Suppressor macrophage treated with lipopolysaccharide for 4 hours (primary cell): ENCODE results near the gene C17orf107.
A peak's percentile ranks its signal among the peaks of the same experiment; 100 is the strongest.

Experiments used
- DNase-seq: peaks from one replicate; pipeline ENCODE4 v3.0.0-alpha.2; 2020

C17orf107 gene

DNA sequence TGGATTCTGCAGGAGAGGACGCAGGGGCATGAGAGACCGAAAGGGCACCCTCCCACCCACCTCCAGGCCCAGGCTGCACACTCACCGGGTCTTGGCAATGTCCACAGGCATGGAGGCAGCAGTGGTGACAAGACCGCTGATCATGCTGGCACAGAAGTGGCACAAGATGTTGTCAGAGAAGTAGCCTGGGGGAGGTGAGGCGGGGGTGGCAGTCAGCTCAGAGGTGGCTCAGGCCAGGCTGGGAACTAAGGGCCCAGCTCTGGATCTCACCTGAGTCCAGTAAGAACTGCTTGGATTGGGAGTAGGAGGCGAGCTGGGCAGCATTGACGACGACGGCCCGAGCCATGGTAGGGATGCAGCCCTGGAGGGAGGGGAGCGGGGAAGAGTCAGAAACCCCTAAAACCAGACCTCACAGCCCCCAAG, 38.7 kb downstream of the C17orf107 start:
- DNase-seq: no peak

- no peak for DNase-seq
Observed at GRCh38 chr17:4938688-4939545, 39.6 kb downstream of the C17orf107 start.

DNA sequence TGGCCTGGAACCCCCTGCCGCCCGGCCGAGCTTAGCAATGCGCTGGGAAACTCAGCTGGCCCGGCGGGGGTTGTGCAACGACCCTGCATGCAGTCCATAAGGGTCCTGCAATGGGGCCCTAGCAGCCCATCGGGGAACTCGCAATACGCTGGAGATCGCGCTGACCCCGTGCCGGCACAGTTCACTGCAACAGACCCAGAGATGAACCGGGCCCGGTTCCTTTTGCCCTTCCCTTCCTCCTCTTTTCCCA, 40.1 kb downstream of the C17orf107 start:
- DNase-seq: no peak

GRCh38 chr17:4939796-4940554, 40.6 kb downstream of the C17orf107 start, which contains the start of the genes RNF167 and SLC25A11:
Gene RNF167 (plus strand): TSS chr17:4940268. CDS start chr17:4940910, 642 bp downstream.
Gene SLC25A11 (minus strand): TSS chr17:4940046. CDS start chr17:4939910, 136 bp downstream.
- DNase-seq: peak; percentile 99

DNA sequence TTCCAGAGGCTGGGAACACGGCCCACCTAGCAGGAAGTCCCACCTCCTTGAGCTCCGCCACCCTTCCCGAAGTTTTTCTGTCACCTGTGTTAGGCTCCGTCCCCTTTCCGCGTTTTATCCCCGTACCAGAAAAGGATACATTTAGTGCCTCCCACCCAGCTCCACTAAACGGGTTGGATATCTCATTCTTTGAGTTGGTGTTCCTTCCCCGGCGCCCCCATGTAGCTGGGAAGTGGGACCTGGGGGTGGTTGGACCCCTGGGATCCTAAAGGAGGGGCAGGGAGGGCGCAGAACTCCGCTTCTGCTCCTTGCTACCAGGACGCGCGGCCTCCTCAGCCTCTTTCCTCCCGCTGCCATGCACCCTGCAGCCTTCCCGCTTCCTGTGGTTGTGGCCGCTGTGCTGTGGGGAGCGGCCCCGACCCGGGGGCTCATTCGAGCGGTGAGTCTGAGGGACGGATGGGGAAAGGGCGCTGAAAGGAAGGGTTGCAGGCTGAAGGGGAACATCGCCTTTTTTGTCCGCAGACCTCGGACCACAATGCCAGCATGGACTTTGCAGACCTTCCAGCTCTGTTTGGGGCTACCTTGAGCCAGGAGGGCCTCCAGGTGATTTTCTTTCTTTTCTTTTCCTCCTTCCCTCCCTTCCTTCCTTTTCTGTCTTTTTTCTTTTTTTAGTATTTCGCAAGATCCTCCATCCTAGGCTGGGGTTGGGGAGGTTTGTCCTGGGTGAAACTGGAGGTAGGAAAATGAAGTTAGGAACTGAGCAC, 41.4 kb downstream of the C17orf107 start:
- no peak for DNase-seq

- no peak for DNase-seq
Observed at GRCh38 chr17:4941319-4941610, 41.9 kb downstream of the C17orf107 start.

DNA sequence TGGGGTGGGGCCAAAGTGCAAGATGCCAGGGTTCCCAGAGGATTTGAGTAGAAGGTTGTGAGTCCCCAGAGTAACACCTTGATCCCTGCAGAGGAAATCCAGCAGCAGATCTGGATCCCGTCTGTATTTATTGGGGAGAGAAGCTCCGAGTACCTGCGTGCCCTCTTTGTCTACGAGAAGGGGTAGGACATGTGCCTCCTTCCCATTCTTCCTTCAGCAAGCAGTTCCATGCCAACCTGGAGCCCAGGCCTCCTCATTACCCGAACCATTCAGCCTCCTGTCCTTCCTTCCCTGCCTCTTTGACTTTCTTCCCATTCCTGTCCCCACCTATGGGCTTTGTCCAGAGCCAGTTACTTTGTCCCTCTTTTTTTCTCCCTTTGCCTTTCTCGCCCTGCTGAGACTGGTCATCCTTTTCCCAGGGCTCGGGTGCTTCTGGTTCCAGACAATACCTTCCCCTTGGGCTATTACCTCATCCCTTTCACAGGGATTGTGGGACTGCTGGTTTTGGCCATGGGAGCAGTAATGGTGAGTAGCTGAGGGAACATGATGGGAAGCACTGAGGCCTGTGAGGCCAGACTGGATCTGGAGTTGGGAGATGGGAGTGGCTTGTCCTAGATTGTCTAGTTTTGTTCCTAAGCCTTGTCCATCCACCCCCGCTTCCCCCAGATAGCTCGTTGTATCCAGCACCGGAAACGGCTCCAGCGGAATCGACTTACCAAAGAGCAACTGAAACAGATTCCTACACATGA, 43.6 kb downstream of the C17orf107 start:
- DNase-seq: no peak

- DNase-seq: no peak
Observed at GRCh38 chr17:4944163-4944553, 44.8 kb downstream of the C17orf107 start.

DNA sequence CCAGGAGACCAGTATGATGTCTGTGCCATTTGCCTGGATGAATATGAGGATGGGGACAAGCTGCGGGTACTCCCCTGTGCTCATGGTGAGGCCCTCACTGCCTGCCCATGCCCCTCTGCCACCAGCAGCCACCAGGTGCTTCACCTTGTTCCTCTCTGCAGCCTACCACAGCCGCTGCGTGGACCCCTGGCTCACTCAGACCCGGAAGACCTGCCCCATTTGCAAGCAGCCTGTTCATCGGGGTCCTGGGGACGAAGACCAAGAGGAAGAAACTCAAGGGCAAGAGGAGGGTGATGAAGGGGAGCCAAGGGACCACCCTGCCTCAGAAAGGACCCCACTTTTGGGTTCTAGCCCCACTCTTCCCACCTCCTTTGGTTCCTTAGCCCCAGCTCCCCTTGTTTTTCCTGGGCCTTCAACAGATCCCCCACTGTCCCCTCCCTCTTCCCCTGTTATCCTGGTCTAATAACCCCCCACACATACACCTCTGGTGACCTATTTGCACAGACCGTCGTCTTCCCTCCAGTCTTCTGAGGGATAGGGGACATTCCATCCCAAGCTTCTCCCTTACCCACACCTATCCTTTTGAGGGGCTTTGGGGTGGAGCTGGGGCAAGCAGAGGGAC, 45.3 kb downstream of the C17orf107 start:
- DNase-seq: no peak

DNA sequence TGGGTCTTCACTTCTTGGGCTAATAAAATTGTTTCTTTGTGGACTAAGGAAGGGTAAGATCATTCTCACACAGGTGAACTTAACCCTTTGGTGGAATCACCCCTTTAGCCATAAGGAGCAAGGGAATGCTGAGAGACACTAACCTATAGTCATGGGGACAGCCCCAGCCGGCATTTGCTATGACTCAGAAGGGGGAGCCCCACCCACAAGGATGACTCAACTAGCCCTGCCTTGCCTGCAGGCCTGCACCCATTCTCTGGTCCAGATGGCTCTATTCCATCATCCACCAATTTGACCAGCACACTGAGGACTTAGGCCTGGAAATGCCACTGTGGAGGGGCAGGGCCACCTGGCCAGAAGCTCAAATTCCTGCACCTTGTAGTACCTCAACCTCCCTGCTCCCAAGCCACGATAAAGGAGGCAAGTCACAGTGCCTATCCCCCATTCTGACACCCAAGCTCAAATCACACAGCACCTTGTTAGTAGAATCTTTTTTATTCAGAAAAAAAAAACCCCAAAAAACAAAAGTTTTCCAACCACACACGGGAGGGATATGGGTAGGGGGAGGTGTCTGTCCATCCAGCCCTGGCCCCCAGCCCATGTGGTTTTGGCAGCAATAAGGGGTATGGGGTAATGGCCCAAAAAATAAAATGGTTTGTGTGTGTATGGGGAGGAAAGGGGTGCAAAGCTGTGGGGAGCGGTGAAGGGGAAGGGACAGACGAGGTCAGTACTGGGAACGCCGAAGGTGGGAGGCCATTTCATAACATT, 46.0 kb downstream of the C17orf107 start:
- DNase-seq: peak; percentile 94

DNA sequence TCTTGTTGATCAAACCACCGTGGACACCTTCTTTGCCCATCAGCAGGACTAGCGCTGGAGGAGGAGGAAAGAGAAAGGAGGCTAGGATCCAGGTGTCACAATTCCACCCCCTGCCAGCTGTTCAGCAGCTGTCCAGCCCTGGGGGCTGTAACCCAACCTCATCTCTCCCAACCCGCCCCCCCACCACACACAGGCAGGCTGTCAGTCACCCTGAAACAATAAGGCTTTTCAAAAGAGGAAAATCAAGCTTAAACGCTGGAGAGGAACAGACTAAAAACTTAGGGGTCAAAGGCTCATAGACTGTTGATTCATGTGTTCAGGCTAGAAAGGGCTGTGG, 46.6 kb downstream of the C17orf107 start:
- DNase-seq: no peak

GRCh38 chr17:4946312-4946976, 47.1 kb downstream of the C17orf107 start:
- peak; percentile 73 for DNase-seq

DNA sequence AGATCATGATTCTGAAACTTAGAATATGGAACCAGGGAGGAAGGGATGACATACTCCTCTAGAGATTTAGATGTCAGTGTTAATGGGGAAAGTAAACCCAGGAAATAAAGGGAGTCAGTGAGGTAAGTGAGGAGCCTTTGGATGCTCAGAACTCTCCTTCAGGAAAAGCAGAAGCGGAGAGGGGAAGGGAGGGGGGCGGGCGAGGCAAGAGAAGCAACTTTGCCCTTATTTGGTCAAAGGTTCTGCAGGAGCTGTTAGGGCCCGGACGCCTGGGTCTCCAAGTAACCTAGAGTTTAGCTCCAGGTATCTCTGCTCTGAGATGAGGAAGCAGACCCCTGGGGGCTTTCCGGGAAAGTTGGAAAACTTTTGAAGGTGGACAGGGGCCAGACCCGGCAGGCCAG, 47.7 kb downstream of the C17orf107 start:
- DNase-seq: peak; percentile 50

DNA sequence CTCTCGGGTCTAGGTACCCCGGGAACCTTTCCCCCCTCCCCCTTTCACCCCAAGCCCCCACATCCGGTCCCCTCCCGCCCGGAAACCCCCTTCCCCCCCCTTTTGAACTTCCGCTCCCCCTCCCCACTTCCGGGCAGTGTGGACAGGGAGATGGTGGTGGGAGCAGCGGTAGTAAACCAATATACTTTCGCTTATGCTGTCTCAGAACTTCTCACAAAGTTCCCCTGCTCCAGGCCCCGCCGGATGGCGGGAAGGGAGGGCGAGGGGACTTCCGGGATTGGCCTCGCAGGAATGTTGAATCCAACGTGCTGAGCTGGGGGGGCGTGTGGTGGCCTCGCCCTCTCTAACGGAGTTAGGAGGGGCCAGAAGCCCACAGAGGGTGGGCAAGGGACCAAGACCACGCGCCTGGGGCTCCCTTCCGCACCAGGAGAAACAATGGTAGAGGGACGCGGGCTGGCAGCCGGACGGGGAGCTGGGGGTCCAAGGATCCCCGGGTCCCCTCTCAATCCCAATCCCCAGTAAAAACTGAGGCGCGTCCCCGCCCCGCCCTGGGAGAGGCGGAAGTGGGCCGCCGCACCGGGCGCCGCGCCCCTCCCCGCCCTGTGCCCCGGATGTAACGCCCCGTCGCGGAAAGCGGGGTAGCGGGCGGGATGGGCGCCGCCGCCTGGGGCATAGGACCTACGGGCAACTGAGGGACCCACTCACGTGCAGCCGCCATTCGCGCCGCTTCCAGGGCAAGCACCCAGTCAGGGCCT, 48.3 kb downstream of the C17orf107 start:
- peak; percentile 85 for DNase-seq

DNA sequence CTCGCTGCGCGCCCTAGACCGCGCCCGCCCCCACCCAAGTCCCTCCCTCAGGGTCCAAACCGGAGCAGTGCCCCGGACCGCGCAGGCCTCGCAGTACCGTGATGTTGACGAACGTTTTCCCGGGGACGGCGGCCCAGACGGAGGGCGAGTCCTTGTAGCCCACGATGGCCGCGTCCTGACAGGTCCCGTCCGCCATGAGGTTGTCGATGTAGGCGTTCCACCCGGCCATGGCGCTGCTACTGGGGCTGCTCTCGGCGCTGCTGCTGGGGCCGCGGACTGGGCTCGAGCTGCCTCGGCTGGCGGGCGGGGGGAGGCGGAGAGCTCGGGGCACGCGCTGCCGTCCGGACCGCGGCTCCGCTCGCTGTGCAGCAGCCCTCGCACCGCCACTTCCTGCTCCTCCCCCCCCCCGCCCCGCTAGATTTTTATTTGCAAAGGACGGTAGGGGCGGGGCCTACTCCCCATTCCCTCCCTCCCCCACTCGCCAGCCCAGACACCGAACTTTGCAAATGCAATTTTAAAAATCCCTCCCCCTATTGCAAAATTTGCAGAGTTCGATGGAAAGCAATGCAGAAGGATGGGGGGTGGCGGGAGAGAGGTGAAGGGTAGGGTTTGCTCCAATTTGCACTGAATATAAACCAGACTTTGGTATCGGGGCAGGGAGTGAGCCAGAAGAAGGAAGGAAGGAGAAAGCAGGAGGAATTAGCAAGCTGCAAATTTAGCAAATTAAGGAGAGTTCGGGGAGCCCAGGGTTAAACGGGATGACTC, 49.0 kb downstream of the C17orf107 start, which contains the start of gene PFN1:
Gene PFN1, minus strand, starts transcription at position 365 of the 765 bp plus-strand sequence. Its CDS starts 136 bp downstream, at position 229.
- peak; percentile 96 for DNase-seq

- DNase-seq: peak; percentile 93
Observed at GRCh38 chr17:4948931-4949320, 49.6 kb downstream of the C17orf107 start.

DNA sequence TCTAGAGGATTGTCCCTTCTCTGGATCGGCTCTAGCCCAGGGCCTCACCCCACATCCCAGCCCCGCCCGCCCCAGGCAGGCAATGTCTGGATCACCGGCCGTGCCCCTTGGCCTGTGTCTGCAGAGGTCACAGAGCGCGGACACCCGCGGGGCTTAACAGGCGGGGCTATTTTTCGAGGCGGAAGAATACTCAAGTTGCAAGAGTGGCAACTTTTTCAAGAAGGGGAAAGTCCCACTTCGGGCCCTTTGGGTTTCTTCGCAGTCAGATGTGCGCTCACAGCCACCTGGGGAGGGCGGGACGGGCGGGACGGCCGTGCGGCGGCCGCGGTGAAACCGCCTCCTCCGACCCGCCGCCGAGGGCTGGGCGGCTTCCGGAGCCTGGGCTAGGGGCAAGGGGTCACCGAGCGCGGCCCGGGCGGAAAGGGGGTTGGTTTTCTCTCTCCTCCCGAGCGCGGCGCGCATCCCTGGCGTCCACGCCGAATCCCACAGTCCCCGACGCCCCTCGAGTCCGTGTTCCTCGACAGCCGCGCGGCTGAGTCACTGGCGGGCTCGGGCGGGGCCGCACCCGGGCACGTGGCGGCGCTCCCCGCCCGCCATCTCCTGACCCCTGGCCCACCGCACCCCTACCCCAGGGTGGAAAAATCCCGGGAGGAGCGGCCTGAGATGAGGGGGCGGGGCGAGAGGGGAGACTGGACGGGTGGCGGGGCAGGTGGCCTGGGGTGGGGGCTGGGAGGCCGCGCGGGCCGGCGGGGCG, 50.2 kb downstream of the C17orf107 start:
- DNase-seq: peak; percentile 86

DNA sequence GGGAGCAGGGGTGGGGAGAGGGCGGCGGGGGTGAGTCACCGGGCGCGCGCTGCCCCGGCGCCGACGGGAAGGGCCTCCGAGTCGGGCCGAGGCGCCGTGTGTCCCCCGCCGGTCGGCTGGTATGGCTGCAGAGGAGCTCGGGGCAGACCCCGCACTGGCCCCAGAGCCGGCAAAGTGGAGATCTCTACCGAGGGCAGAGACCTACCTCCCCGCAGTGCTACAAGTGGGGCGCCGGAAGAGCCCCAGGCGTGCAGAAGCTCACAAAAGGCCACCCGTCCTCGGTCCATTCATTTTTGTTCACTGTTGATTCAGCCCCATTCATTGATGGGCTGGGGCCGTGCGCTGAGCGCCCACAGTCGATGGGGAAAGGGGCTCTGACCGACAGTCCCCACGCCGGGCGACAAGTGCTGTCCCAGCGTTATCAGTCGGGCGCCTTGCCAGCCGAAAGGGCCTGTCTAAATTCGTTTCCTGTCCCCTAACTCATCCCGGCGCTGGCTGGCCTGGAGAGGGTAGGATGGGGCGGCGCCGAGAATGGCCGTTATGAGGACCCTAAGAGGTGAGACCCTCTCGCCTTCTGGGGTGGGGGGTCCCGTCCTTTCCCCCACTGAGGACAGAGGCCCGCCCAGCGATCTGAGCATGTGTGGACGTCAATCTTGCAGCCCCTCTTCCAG, 50.9 kb downstream of the C17orf107 start:
- DNase-seq: peak; percentile 28
